Fibroblast of peridontal ligament (primary cell): ENCODE results near the gene CEP120.
"Not testable (repeated sequence)": the region's sequence is repeated elsewhere in the genome, so short reads cannot be mapped to it uniquely, and the experiment has no call there.

Experiments used
- DNase-seq: peaks from one replicate; pipeline ENCODE4 v3.0.0-alpha.2; 2010; ENCODE audit errors: extremely low read depth

CEP120 gene

DNA sequence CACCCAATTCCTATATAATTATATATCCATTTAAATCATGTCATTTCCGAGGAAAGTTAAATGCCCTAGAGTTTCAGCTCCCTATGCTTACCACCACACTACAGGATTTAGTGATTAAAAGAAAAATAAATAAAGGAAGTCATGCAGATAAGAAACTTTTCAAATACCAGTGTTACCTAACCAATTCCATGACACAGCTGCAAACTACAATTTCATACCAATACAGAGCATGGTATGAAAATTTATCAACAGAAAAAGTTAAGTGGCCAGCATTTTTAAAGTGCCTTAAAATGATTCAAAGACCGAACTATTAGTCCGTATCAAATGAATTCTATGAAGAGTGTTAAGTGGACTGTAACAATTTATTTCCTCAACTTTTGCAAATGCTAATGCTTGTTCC, 35.9 kb downstream of the CEP120 start:
- no peak for DNase-seq

DNA sequence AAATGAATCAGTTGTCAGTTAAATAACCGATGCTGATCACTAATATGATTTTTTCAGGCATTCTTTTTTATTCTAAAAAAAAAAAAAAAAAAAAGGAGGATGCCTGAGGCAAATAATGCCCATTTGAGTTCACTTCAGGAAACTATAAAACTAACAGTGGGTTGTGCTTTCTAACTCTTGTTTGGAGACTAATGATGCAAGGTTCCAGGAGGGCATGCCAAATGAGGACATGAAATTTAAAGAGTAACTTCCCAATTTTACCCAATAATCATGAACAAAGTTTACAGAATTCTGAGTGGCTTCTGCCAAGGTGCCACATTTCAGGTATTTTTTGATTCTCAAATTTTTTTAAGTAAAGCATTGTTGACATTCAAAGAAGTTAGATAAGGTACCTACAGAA, 41.0 kb downstream of the CEP120 start:
- no peak for DNase-seq

- DNase-seq = peak; percentile 28
Observed at GRCh38 chr5:123371575-123372179, 51.5 kb downstream of the CEP120 start.

- DNase-seq = no peak
Observed at GRCh38 chr5:123369371-123369968, 53.7 kb downstream of the CEP120 start.

DNA sequence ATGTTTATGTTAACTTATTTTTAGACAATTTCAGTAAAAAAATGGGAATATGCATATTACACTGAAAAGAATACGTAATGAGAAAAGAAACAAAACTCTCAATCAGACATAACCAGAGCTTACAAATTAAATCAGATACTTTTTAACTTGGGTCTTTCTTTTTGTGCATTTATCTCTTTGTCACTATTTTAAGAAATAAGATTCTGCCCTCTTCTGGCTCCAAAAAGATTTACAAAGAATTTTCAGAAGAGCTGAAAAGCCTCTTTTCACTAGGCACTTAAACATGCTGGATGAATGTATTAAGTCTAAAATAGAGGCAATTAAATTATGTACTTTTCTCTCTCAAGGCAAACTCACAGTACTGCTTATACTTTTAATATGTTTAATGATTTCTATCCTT, 55.5 kb downstream of the CEP120 start:
- peak; percentile 55 for DNase-seq

GRCh38 chr5:123365156-123365555, 58.0 kb downstream of the CEP120 start:
- DNase-seq = peak; percentile 37

- peak; percentile 53 for DNase-seq
Observed at GRCh38 chr5:123364441-123365155, 58.6 kb downstream of the CEP120 start.

DNA sequence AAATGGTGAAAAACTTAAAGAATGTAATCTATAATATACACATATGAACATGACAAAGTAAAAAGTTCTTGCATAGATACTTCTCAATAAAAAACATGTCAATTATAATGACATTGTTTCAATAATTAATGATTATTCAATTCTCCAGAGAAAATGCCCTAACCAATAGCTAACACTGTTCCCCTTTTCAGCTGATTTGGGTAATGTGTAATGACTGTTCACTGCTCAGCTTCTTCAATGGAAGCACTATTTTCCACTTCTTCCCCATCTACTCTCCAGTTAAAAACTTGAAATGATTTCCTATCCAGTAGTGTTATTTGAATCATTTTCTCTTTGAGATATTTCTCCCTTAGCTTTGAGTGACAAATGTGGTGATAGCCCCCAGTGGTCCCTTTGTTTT, 62.3 kb downstream of the CEP120 start:
- no peak for DNase-seq

DNA sequence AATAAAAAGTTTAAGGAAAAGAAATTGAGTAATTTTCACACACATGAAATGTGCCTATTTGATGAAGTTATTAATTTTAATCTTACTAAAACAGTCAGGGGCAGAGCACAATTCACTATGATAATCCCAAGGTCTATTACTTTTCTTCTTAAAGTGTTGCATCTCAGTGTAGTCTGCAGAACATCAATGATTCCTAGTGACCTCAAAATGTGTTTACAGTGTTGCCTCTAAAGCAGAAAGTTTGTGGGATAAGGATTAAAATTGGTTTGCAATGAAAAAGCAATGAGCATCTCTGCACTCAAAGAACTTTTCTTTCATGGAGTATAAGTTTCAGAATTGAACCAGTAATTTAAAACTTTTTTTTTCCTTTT, 63.0 kb downstream of the CEP120 start:
- peak; percentile 45 for DNase-seq

DNA sequence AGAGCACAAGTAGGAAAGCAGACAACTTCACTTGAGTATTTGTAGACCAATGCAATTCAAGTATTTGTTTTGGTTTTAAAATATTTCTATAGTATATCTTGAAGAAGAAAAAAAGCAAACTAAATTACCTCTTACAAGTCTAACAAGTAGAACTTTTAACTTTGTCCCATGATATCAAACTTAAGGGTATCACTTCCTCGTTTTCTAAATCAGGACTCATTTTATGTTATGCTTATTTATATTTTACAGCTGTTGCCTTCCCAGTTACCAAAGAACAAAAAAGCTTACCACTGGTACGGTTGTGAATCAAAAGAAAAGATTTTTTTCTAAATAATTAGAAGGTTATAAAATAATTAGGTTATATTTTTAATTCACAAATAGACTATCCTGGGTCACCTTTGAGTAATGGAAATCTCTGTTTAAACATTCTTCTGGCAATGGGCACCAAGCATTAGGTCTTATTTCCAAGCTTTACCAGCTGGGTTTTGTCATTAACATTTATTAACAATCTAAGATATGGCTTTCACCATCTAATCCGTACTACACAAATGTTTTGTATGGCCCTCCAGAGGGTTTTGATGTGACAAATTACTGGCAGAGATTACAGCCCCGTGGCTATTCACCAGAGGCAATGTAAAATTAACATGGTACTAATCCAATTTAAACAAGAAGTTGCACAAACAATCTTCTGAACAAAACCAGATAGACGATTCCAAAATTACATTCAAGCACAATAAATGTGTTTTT, 63.6 kb downstream of the CEP120 start:
- DNase-seq = peak; percentile 52

DNA sequence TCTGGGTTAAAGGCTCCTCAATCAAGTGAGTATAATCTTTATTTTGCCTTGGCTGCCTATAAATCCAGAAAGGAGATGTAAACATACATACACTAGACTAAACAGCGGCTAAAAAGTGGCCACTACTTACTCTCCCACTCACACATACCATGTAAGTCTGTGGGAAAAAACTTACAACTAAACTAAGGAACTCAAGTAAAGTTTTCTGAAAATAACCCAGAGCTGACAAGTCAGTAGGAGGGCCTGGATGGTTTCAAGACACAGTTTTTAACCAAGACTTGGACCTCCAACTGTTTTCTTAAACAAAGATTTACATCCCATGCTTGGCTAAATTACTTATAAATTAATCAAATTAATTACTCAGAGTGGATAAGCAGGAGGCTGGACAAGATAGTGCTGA, 64.5 kb downstream of the CEP120 start:
- no peak for DNase-seq

- no peak for DNase-seq
Observed at GRCh38 chr5:123358304-123358703, 64.9 kb downstream of the CEP120 start.

- DNase-seq = no peak
Observed at GRCh38 chr5:123351820-123352219, 71.4 kb downstream of the CEP120 start.

DNA sequence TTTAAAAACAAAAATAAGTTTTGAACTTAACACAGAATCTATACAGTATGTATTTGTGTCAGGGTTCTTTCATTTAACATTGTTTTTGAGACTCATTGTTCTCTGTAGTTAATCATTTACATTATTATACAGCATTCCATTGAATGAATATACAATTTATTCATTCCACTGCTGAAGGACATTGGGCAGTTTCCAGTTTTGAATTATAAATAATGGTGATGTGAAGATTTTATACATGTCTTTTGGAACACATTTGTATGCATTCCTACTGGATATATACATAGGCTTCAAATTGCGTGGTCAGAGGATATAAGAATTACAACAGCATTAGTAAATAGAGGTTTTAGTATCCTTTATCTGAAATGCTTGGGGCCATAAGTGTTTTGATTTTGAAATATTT, 72.0 kb downstream of the CEP120 start:
- no peak for DNase-seq

DNA sequence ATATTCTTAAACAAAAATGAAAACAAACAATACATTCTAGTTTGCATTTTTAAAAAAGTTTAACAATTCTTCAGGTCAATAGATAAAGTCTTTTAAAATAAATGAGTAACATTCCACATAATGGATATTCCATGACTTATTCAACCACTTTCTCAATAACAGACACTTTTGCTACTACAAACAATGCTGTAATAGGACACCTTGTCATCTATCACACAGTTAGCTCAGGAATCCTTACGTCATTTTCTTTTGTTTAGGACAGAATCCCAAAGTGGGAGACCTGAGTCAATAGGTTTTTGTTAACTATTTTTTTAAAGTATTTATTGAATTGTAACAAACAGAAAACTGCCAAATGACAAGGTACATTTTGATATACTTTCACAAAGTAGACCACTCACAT, 72.5 kb downstream of the CEP120 start:
- peak; percentile 5 for DNase-seq

DNA sequence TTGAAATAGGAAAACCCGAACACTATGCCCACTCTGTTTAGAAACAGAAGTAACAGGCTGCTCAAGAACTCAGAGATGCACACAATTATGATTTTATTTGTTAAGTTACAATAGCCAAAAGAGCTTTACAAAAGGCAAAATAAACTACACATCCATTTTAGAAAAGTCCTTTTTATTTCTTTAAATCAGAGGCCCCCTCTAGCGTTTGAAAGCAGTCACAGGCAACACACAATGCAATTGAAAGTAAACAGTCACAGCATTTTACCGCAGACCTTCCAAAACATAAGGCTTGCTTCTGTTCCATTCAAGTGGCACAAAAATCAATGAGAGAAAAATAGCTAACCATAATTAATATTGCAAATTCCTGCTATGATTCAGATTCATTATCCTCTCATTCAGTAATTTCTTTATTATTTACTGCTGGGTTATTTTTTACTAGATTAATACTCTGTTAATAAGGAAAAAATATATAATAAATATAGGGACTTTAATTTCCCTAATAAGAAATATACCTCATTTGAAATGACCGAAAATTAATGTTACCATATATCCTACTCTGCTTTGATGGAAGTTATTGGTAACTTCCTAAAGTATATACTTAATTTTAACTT, 78.3 kb downstream of the CEP120 start:
- peak; percentile 73 for DNase-seq

DNA sequence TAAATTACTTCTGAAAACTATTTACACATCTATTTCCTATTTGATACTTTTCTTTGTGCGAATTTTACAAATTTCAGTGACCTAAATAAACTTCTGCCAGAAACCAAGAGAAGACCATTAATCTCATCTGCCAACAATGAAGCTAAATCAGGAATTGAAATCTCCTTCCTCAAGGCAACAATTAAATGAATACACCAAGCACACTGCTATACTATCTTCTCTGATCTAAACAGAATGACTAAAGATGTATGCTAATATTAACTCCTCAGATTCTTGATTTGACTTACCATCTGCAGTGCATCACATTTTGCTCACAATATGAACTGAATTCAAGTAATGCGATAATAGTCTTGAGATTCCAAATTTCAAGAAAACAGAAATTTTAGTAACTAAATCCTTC, 82.3 kb downstream of the CEP120 start:
- no peak for DNase-seq

- not testable (repeated sequence) for DNase-seq
Observed at GRCh38 chr5:123308377-123308776, 114.8 kb downstream of the CEP120 start.

DNA sequence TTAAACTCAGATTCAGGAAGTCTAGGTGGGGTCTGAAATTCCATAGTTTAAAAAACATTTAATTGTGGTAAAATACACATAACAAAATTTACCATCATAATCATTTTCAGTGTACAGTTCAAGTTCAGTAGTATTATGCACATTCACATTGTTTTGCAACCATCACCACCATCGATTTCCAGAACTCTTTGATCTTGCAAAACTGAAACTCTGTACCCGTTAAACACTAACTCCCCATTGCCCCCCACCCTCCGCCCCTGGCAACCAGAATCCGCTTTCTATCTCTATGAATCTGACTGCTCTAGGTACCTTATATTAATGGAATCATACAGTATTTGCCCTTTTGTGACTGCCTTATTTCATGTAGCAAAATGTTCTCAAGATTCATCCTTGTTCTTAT, 117.5 kb downstream of the CEP120 start:
- no peak for DNase-seq

DNA sequence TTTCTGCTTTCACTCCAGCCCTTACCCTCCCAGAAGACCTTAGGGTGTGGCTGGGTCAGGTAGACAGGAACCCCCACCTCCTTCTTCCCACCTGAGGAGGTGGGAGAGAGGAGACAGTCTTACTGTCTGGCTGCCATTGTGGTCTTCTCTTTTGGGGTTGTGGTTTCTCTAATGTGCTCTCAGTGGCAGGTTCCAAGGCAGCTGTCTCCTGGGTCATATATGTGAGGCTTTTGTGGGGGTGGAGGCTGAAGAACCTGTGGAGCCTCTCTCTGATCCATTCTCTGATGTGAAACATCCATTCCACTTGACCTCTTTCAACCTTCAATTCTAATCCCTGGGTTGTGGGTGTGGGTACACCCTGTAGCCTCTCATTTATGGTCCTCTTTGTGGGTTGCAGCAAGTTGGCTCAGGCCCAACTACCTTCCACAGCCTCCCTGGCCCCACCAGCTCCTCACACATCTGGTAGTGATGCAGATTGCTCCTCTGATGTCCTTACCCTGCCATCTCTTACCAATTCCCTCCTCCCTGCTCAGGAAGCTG, 118.4 kb downstream of the CEP120 start:
- no peak for DNase-seq

GRCh38 chr5:123303802-123304201, 119.4 kb downstream of the CEP120 start:
- DNase-seq = no peak

DNA sequence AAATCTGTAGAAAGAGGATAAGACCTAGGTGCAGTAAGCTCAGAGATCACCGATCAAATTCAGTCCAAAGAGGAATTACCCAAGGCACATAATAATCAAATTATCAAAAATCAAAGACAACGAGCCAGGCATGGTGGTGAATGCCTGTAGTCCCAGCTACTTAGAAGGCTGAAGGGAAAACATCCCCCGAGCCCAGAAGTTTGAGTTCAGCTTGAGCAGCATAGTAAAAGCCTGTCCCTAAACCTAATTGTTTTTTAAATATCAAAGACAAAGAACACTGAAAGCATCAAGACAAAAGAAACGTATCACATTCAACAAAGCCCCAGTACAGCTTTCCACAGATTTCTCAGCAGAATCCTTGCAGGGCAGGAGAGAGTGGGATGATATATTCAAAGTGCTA, 122.9 kb downstream of the CEP120 start:
- no peak for DNase-seq
